Measurements from ENCODE around the gene CNTN1.

DNA sequence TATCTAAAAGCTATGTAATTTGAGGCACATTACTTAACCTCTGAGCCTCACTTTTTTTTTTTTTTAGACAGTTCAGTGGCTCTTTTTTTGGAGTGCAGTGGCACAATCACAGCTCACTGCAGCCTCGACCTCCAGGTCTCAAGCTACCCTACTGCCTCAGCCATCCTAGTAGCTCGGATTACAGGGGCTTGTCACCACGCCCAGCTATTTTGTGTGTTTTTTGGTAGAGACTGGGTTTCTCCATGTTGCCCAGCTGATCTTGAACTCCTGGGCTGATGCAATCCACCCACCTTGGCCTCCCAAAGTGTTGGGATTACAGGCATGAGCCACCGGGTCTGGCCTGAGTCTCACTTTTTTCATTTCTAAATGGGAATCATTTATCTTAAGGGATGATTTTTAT is 303.9 kb downstream of the CNTN1 start:
- TF ChIP-seq EP300 (IDR thresholded peaks at IDR 0.05), result no peak
- no peak for TF ChIP-seq CTCF (IDR thresholded peaks at IDR 0.05)
- no peak for TF ChIP-seq POLR2AphosphoS5 (IDR thresholded peaks at IDR 0.05)
